ENCODE measurements around the gene HUWE1.
"Not testable (repeated sequence)": the region's sequence is repeated elsewhere in the genome, so short reads cannot be mapped to it uniquely, and the experiment has no call there.

The HUWE1 gene

GRCh38 chrX:53686151-53686885 is at the start of gene HUWE1:
Gene HUWE1 (minus strand): TSS chrX:53686719. CDS start chrX:53654107, 32,612 bp downstream.
- DNase-seq (ENCODE audit: extremely low read depth in 1 of 2, low read depth in 1 of 2), result peak; percentile 54 to 73

- DNase-seq (ENCODE audit: extremely low read depth in 1 of 2, low read depth in 1 of 2), result no peak
Observed at GRCh38 chrX:53732797-53733196, 46.3 kb upstream of the HUWE1 start.

GRCh38 chrX:53729751-53730150 is 43.2 kb upstream of the HUWE1 start:
- DNase-seq (ENCODE audit: extremely low read depth in 1 of 2, low read depth in 1 of 2), result no peak

- no peak for DNase-seq (ENCODE audit: extremely low read depth in 1 of 2, low read depth in 1 of 2)
Observed at GRCh38 chrX:53728506-53728905, 42.0 kb upstream of the HUWE1 start.

GRCh38 chrX:53724872-53725271 is 38.4 kb upstream of the HUWE1 start:
- DNase-seq (ENCODE audit: extremely low read depth in 1 of 2, low read depth in 1 of 2), result no peak

- no peak for DNase-seq (ENCODE audit: extremely low read depth in 1 of 2, low read depth in 1 of 2)
Observed at GRCh38 chrX:53723381-53723780, 36.9 kb upstream of the HUWE1 start.

GRCh38 chrX:53721610-53722009 is 35.1 kb upstream of the HUWE1 start:
- not testable (repeated sequence) for DNase-seq (ENCODE audit: extremely low read depth in 1 of 2, low read depth in 1 of 2)

GRCh38 chrX:53719666-53720065 is 33.1 kb upstream of the HUWE1 start:
- DNase-seq (ENCODE audit: extremely low read depth in 1 of 2, low read depth in 1 of 2), result not testable (repeated sequence)

GRCh38 chrX:53718073-53718472 is 31.6 kb upstream of the HUWE1 start:
- DNase-seq (ENCODE audit: extremely low read depth in 1 of 2, low read depth in 1 of 2), result no peak

- DNase-seq (ENCODE audit: extremely low read depth in 1 of 2, low read depth in 1 of 2), result no peak
Observed at GRCh38 chrX:53717205-53717604, 30.7 kb upstream of the HUWE1 start.

- DNase-seq (ENCODE audit: extremely low read depth in 1 of 2, low read depth in 1 of 2), result peak in 1 of 2 donors; percentile 5
Observed at GRCh38 chrX:53716328-53717088, 30.0 kb upstream of the HUWE1 start.

GRCh38 chrX:53715346-53715924 is 28.9 kb upstream of the HUWE1 start:
- DNase-seq (ENCODE audit: extremely low read depth in 1 of 2, low read depth in 1 of 2), result no peak

GRCh38 chrX:53714580-53715345 is 28.2 kb upstream of the HUWE1 start:
- peak in 1 of 2 donors; percentile 16 for DNase-seq (ENCODE audit: extremely low read depth in 1 of 2, low read depth in 1 of 2)

- DNase-seq (ENCODE audit: extremely low read depth in 1 of 2, low read depth in 1 of 2), result no peak
Observed at GRCh38 chrX:53713987-53714579, 27.6 kb upstream of the HUWE1 start.

- no peak for DNase-seq (ENCODE audit: extremely low read depth in 1 of 2, low read depth in 1 of 2)
Observed at GRCh38 chrX:53711436-53711835, 24.9 kb upstream of the HUWE1 start.

- no peak for DNase-seq (ENCODE audit: extremely low read depth in 1 of 2, low read depth in 1 of 2)
Observed at GRCh38 chrX:53704854-53705253, 18.3 kb upstream of the HUWE1 start.

GRCh38 chrX:53704294-53704693 is 17.8 kb upstream of the HUWE1 start:
- no peak for DNase-seq (ENCODE audit: extremely low read depth in 1 of 2, low read depth in 1 of 2)

GRCh38 chrX:53695946-53696549 is 9.5 kb upstream of the HUWE1 start:
- no peak for DNase-seq (ENCODE audit: extremely low read depth in 1 of 2, low read depth in 1 of 2)

GRCh38 chrX:53694642-53695041 is 8.1 kb upstream of the HUWE1 start:
- DNase-seq (ENCODE audit: extremely low read depth in 1 of 2, low read depth in 1 of 2), result no peak

GRCh38 chrX:53688300-53688699 is 1.8 kb upstream of the HUWE1 start:
- no peak for DNase-seq (ENCODE audit: extremely low read depth in 1 of 2, low read depth in 1 of 2)
